GM23338 (cell line): ENCODE measurements around the gene SLC25A34. TPM values are rescaled to one million over a fixed set of nuclear protein-coding genes. Genes with fewer than 3 reads are reported as not detected.

Experiments
- ATAC-seq: fragments of 200-7000 bp; cut with Tn5 transposase; 3 replicates; pipeline ENCODE4 v1.9.1; 2020
- DNase-seq: peaks from one replicate; pipeline ENCODE4 v3.0.0-alpha.2; 2015; ENCODE audit warnings: low spot score
- H2AFZ ChIP-seq: fragments of 200-600 bp; sonication (generic); 2 replicates; pipeline ENCODE4 v1.8.0; 2016; ENCODE audit warnings: antibody characterized with exemption, mild to moderate bottlenecking, moderate library complexity
- H3F3A ChIP-seq: fragments of 200-600 bp; sonication (generic); replicated peaks from 2 replicates; pipeline ENCODE4 v1.8.0; 2017; ENCODE audit warnings: antibody characterized with exemption, mixed run types, low read depth
- H3K27ac ChIP-seq: fragments of 200-600 bp; sonication (generic); 2 replicates; pipeline ENCODE4 v1.6.1; 2016; ENCODE audit warnings: low read depth
- H3K27me3 ChIP-seq: fragments of 200-600 bp; sonication (generic); 2 replicates; pipeline ENCODE4 v1.8.0; 2016; ENCODE audit warnings: mild to moderate bottlenecking, mixed run types, moderate library complexity; ENCODE audit not compliant: insufficient read depth
- H3K36me3 ChIP-seq: fragments of 200-600 bp; sonication (generic); 2 replicates; pipeline ENCODE4 v1.8.0; 2016; ENCODE audit warnings: mild to moderate bottlenecking; ENCODE audit not compliant: insufficient read depth
- H3K4me1 ChIP-seq: fragments of 200-600 bp; sonication (generic); 2 replicates; pipeline ENCODE4 v1.8.0; 2016; ENCODE audit warnings: mild to moderate bottlenecking, moderate library complexity; ENCODE audit not compliant: insufficient read depth
- H3K4me2 ChIP-seq: fragments of 200-600 bp; sonication (generic); 2 replicates; pipeline ENCODE4 v1.7.1; 2017; ENCODE audit warnings: mixed run types
- H3K4me3 ChIP-seq: fragments of 200-600 bp; sonication (generic); 2 replicates; pipeline ENCODE4 v1.6.1; 2016; ENCODE audit warnings: mixed run types
- H3K79me2 ChIP-seq: fragments of 200-600 bp; sonication (generic); replicated peaks from 2 replicates; pipeline ENCODE4 v1.8.0; 2017; ENCODE audit warnings: mild to moderate bottlenecking; ENCODE audit not compliant: insufficient read depth
- H3K9me2 ChIP-seq: fragments of 200-600 bp; sonication (generic); 2 replicates; pipeline ENCODE4 v1.8.0; 2017; ENCODE audit not compliant: insufficient read depth
- H4K20me1 ChIP-seq: fragments of 200-600 bp; sonication (generic); replicated peaks from 2 replicates; pipeline ENCODE4 v1.8.0; 2017; ENCODE audit warnings: mild to moderate bottlenecking; ENCODE audit not compliant: insufficient read depth
- H3K27ac Mint-ChIP-seq: 2 replicates; pipeline ENCODE4 v1.8.0; 2020; ENCODE audit warnings: inconsistent platforms, mild to moderate bottlenecking, moderate library complexity, mixed read lengths
- H3K27me3 Mint-ChIP-seq: 3 replicates; pipeline ENCODE4 v1.8.0; 2022; ENCODE audit warnings: low read depth, mild to moderate bottlenecking, moderate library complexity, mixed read lengths, inconsistent platforms; ENCODE audit not compliant: insufficient read depth, poor library complexity
- H3K36me3 Mint-ChIP-seq: 3 replicates; pipeline ENCODE4 v1.8.0; 2021; ENCODE audit warnings: low read depth, mild to moderate bottlenecking, inconsistent platforms, moderate library complexity, mixed read lengths
- H3K4me1 Mint-ChIP-seq: 3 replicates; pipeline ENCODE4 v1.8.0; 2020; ENCODE audit warnings: mild to moderate bottlenecking, inconsistent platforms, mixed read lengths
- H3K4me3 Mint-ChIP-seq: 3 replicates; pipeline ENCODE4 v1.8.0; 2021; ENCODE audit warnings: moderate library complexity, mild to moderate bottlenecking, inconsistent platforms, mixed read lengths
- H3K9me3 Mint-ChIP-seq: 3 replicates; pipeline ENCODE4 v1.8.0; 2020; ENCODE audit warnings: moderate library complexity, mild to moderate bottlenecking, inconsistent platforms, mixed read lengths
- POLR2AphosphoS5 ChIP-seq: IDR thresholded peaks from 2 replicates; pipeline ENCODE4 v1.6.1; 2016; ENCODE audit warnings: antibody characterized with exemption, low read depth
- polyA plus RNA-seq: library from polyadenylated mRNA; unstranded; fragments of >200 nt; fragmentation: Nextera tagmentation; extraction: Ambion mirVana; gene quantifications from 2 replicates; pipeline ENCODE4 v1.2.1, GENCODE V29; 2016
- total RNA-seq: library from RNA; depleted of rRNA; stranded (reverse); fragments of >200 nt; shearing (Covaris generic); gene quantifications from 2 replicates; pipeline ENCODE4 v1.2.3, GENCODE V29; 2014
- TF ChIP-seq, protein P1 (sequence below), 2 experiments: fragments of 200-600 bp in 1 of 2; sonication (generic) in 1 of 2; conservative IDR thresholded peaks; 2 replicates each; pipeline versions ENCODE4 v1.5.1 to v1.6.1; 2016 to 2017; ENCODE audit warnings: antibody characterized with exemption in 2 of 2, low read depth in 2 of 2, mild to moderate bottlenecking in 2 of 2, moderate library complexity in 1 of 2
- TF ChIP-seq, protein P2 (sequence below): fragments of 250-450 bp; sonication (Bioruptor Pico); IDR thresholded peaks from 2 replicates; pipeline ENCODE4 v1.5.0; 2020; ENCODE audit warnings: mild to moderate bottlenecking, moderate library complexity

The SLC25A34 gene
- total and polyA plus RNA-seq, 2 experiments from 2014 or later, result 0.11 to 3.5 TPM

DNA sequence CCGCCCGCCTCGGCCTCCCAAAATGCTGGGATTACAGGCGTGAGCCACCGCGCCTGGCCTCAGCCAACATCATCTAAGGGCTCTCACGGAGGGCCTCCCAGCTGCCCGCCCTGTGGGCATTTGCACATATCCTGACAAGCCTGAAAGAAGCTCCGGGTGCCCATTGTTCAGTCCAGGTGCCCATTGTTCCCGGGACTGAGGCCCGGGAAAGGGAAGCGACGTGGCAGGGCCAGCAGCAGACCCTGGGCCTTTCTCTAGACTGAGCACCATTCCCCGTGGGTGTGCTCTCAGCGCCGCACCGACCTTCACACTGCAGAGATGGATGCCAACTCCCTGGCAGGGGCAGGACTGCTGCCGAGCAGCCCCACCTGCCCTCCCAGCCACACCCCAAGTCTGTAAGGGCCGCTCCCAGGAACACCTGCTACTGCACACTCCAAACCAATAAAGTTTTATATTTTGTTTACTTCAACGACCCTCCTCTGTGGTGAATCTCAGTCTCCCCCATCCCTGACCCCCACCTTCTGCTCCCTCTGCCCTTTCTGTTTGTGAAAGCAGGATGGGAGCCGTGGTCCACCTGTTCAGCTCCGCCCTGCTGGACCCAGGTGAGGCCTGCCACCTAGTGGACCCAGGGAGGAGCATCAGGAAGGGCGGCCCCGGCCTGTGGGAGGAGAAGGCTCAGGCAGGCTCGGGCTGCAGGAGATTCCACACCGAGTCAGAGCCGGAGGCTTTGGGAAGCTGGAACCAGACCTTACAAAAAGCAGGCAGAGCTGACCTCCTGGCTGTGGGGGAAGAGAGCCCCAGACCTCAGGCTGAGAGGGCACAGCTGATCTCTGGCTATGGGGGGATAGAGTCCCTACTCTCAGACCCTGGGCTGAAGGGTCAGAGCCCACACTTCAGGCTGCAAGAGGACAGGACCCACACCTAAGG, 5.1 kb downstream of the SLC25A34 start:
- Histone ChIP-seq H2AFZ (0 out of 2 replicates have a peak overlapping the region, but pooled peaks have one; percentile 83), H3K79me2 (no peaks in the 10 kb centered on the region), H3F3A (0 out of 2 replicates have a peak, but pooled peaks cover 5% of the 10 kb centered on the region), H3K9me2 (no peaks in the 10 kb centered on the region), H3K4me1 (0 out of 2 replicates have a peak, but pooled peaks cover 9% of the 10 kb centered on the region), H3K4me2 (no peak overlapping the region), H3K27ac (no peak overlapping the region), H3K36me3 (no peaks in the 10 kb centered on the region), H3K4me3 (no peak overlapping the region), H3K27me3 (no peaks in the 10 kb centered on the region), H4K20me1 (no peaks in the 10 kb centered on the region)
- H3K36me3 Mint-ChIP-seq, result no peaks in the 10 kb centered on the region
- peaks cover 13% of the 10 kb centered on the region for H3K4me1 Mint-ChIP-seq
- peak overlapping the region; percentile 25; the same call in 1 of the 3 replicates for H3K4me3 Mint-ChIP-seq
- ATAC-seq, result peak; percentile 89
- DNase-seq, result peak; percentile 96
- TF ChIP-seq POLR2AphosphoS5, result no peak
- TF ChIP-seq, protein P1, sequence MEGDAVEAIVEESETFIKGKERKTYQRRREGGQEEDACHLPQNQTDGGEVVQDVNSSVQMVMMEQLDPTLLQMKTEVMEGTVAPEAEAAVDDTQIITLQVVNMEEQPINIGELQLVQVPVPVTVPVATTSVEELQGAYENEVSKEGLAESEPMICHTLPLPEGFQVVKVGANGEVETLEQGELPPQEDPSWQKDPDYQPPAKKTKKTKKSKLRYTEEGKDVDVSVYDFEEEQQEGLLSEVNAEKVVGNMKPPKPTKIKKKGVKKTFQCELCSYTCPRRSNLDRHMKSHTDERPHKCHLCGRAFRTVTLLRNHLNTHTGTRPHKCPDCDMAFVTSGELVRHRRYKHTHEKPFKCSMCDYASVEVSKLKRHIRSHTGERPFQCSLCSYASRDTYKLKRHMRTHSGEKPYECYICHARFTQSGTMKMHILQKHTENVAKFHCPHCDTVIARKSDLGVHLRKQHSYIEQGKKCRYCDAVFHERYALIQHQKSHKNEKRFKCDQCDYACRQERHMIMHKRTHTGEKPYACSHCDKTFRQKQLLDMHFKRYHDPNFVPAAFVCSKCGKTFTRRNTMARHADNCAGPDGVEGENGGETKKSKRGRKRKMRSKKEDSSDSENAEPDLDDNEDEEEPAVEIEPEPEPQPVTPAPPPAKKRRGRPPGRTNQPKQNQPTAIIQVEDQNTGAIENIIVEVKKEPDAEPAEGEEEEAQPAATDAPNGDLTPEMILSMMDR (conservative IDR thresholded peaks at IDR 0.05; ENCODE audit: low read depth in 2 of 2), result peak; percentile 90 to 100
- TF ChIP-seq, protein P2, sequence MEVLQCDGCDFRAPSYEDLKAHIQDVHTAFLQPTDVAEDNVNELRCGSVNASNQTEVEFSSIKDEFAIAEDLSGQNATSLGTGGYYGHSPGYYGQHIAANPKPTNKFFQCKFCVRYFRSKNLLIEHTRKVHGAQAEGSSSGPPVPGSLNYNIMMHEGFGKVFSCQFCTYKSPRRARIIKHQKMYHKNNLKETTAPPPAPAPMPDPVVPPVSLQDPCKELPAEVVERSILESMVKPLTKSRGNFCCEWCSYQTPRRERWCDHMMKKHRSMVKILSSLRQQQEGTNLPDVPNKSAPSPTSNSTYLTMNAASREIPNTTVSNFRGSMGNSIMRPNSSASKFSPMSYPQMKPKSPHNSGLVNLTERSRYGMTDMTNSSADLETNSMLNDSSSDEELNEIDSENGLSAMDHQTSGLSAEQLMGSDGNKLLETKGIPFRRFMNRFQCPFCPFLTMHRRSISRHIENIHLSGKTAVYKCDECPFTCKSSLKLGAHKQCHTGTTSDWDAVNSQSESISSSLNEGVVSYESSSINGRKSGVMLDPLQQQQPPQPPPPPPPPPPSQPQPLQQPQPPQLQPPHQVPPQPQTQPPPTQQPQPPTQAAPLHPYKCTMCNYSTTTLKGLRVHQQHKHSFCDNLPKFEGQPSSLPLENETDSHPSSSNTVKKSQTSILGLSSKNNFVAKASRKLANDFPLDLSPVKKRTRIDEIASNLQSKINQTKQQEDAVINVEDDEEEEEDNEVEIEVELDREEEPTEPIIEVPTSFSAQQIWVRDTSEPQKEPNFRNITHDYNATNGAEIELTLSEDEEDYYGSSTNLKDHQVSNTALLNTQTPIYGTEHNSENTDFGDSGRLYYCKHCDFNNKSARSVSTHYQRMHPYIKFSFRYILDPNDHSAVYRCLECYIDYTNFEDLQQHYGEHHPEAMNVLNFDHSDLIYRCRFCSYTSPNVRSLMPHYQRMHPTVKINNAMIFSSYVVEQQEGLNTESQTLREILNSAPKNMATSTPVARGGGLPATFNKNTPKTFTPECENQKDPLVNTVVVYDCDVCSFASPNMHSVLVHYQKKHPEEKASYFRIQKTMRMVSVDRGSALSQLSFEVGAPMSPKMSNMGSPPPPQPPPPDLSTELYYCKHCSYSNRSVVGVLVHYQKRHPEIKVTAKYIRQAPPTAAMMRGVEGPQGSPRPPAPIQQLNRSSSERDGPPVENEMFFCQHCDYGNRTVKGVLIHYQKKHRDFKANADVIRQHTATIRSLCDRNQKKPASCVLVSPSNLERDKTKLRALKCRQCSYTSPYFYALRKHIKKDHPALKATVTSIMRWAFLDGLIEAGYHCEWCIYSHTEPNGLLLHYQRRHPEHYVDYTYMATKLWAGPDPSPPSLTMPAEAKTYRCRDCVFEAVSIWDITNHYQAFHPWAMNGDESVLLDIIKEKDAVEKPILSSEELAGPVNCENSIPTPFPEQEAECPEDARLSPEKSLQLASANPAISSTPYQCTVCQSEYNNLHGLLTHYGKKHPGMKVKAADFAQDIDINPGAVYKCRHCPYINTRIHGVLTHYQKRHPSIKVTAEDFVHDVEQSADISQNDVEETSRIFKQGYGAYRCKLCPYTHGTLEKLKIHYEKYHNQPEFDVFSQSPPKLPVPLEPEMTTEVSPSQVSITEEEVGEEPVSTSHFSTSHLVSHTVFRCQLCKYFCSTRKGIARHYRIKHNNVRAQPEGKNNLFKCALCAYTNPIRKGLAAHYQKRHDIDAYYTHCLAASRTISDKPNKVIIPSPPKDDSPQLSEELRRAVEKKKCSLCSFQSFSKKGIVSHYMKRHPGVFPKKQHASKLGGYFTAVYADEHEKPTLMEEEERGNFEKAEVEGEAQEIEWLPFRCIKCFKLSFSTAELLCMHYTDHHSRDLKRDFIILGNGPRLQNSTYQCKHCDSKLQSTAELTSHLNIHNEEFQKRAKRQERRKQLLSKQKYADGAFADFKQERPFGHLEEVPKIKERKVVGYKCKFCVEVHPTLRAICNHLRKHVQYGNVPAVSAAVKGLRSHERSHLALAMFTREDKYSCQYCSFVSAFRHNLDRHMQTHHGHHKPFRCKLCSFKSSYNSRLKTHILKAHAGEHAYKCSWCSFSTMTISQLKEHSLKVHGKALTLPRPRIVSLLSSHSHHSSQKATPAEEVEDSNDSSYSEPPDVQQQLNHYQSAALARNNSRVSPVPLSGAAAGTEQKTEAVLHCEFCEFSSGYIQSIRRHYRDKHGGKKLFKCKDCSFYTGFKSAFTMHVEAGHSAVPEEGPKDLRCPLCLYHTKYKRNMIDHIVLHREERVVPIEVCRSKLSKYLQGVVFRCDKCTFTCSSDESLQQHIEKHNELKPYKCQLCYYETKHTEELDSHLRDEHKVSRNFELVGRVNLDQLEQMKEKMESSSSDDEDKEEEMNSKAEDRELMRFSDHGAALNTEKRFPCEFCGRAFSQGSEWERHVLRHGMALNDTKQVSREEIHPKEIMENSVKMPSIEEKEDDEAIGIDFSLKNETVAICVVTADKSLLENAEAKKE (CRISPR knock-in tag), result no peak
- no peak overlapping the region; the same call in 1 of the 2 replicates for H3K27ac Mint-ChIP-seq
- H3K9me3 Mint-ChIP-seq, result no peaks in the 10 kb centered on the region
- peaks cover 7% of the 10 kb centered on the region for H3K27me3 Mint-ChIP-seq
